ENCODE results near the gene MRPL4. TPM values are rescaled to one million over a fixed set of nuclear protein-coding genes. Genes with fewer than 3 reads are reported as not detected.

Gene MRPL4
- total RNA-seq, 3 donors from 2014 or later = 40.2 to 57.7 (median 52.7) TPM

- TF ChIP-seq POLR2AphosphoS5 (IDR thresholded peaks at IDR 0.05) (peak; percentile 65 to 80 (median 75)), POLR2A (IDR thresholded peaks at IDR 0.05) (no peak)
- peak overlapping the region; percentile 22 to 61 (median 29) for H3K4me3 ChIP-seq
- peaks cover 7 to 9% of the 10 kb centered on the region in 2 donors for H3K4me1 ChIP-seq
- H3K9me3 ChIP-seq = no peaks in the 10 kb centered on the region
- H3K36me3 ChIP-seq = no peaks in the 10 kb centered on the region
- intact Hi-C loops (cut with DNase I; ENCODE audit: low total_unique reads) = no loop called here
- DNase-seq (ENCODE audit: low spot score in 2 of 2) = peak; percentile 54 to 62
- no peaks in the 10 kb centered on the region for H3K27me3 ChIP-seq
- peak overlapping the region; percentile 90 to 92 for H3K27ac ChIP-seq
Measured at GRCh38 chr19:10226376-10227025, 25.5 kb upstream of the MRPL4 start.

- H3K27ac ChIP-seq = peak overlapping the region; percentile 90 to 92
- TF ChIP-seq CTCF (IDR thresholded peaks at IDR 0.05) = no peak
- peak in 2 of 3 donors; percentile 15 to 31 for TF ChIP-seq POLR2AphosphoS5 (IDR thresholded peaks at IDR 0.05)
- TF ChIP-seq POLR2A (IDR thresholded peaks at IDR 0.05) = no peak
- no peaks in the 10 kb centered on the region for H3K9me3 ChIP-seq
- H3K4me3 ChIP-seq = peak overlapping the region; percentile 22 to 61 (median 29)
- peak in 1 of 2 donors; percentile 78 for DNase-seq (ENCODE audit: low spot score in 2 of 2)
- no peaks in the 10 kb centered on the region for H3K27me3 ChIP-seq
- no peaks in the 10 kb centered on the region for H3K36me3 ChIP-seq
- peaks cover 7 to 9% of the 10 kb centered on the region in 2 donors for H3K4me1 ChIP-seq
- intact Hi-C loops (cut with DNase I; ENCODE audit: low total_unique reads) = no loop called here
Measured at GRCh38 chr19:10227026-10227971, 24.7 kb upstream of the MRPL4 start.

GRCh38 chr19:10228393-10228792, 23.6 kb upstream of the MRPL4 start:
- no peak for DNase-seq (ENCODE audit: low spot score in 2 of 2)
- TF ChIP-seq POLR2A (IDR thresholded peaks at IDR 0.05) (no peak), CTCF (IDR thresholded peaks at IDR 0.05) (no peak), POLR2AphosphoS5 (IDR thresholded peaks at IDR 0.05) (no peak)
- H3K4me1 ChIP-seq = peaks cover 7 to 9% of the 10 kb centered on the region in 2 donors
- H3K27me3 ChIP-seq = no peaks in the 10 kb centered on the region
- H3K36me3 ChIP-seq = no peaks in the 10 kb centered on the region
- H3K27ac ChIP-seq = peak overlapping the region; percentile 92 to 96
- intact Hi-C loops (cut with DNase I; ENCODE audit: low total_unique reads) = no loop called here
- peak overlapping the region in 1 of 3 donors; percentile 91 for H3K4me3 ChIP-seq
- H3K9me3 ChIP-seq = no peaks in the 10 kb centered on the region

- no peak for DNase-seq (ENCODE audit: low spot score in 2 of 2)
- Histone ChIP-seq H3K27ac (peak overlapping the region; percentile 92 to 96), H3K27me3 (no peaks in the 10 kb centered on the region), H3K4me3 (peak overlapping the region in 1 of 3 donors; percentile 91), H3K36me3 (no peaks in the 10 kb centered on the region), H3K4me1 (peaks cover 7 to 9% of the 10 kb centered on the region in 2 donors), H3K9me3 (no peaks in the 10 kb centered on the region)
- intact Hi-C loops (cut with DNase I; ENCODE audit: low total_unique reads) = no loop called here
- TF ChIP-seq CTCF (IDR thresholded peaks at IDR 0.05) (peak in 2 of 3 donors; percentile 26 to 38), POLR2A (IDR thresholded peaks at IDR 0.05) (no peak)
Measured at GRCh38 chr19:10228920-10229319, 23.1 kb upstream of the MRPL4 start.

GRCh38 chr19:10230173-10230860, 21.7 kb upstream of the MRPL4 start:
- Histone ChIP-seq H3K4me1 (peaks cover 7 to 9% of the 10 kb centered on the region in 2 donors), H3K4me3 (peak overlapping the region; percentile 91 to 98 (median 97)), H3K36me3 (no peaks in the 10 kb centered on the region), H3K27me3 (no peaks in the 10 kb centered on the region), H3K9me3 (no peaks in the 10 kb centered on the region), H3K27ac (peak overlapping the region; percentile 92 to 96)
- intact Hi-C loops (cut with DNase I; ENCODE audit: low total_unique reads) = loop anchor here (10.0 kb wide), 1 partner anchor 116 kb away; the partner anchor contains the start of genes EIF3G and P2RY11
- peak in 1 of 2 donors; percentile 57 for DNase-seq (ENCODE audit: low spot score in 2 of 2)
- TF ChIP-seq CTCF (IDR thresholded peaks at IDR 0.05) (no peak), POLR2A (IDR thresholded peaks at IDR 0.05) (no peak), POLR2AphosphoS5 (IDR thresholded peaks at IDR 0.05) (no peak)

All from breast epithelium (tissue), 4 donors.